Right cardiac atrium (tissue), 5 donors: Measurements from ENCODE around the gene COL23A1. TPM values are rescaled to one million over a fixed set of nuclear protein-coding genes. Genes with fewer than 3 reads are reported as not detected.

Source experiments
- ATAC-seq, 2 donors: fragments of 200-7000 bp; cut with Tn5 transposase; one replicate each; pipeline versions ENCODE4 v1.8.0 to v1.9.1; 2020; ENCODE audit warnings: moderate library complexity in 2 of 2, mild to moderate bottlenecking in 1 of 2
- DNase-seq, 3 donors: peaks; one replicate each; pipeline ENCODE4 v3.0.0-alpha.2; 2020
- H3K27ac ChIP-seq: one replicate; pipeline ENCODE4 v1.5.1; 2013; ENCODE audit warnings: mild to moderate bottlenecking, low read length, control low read depth, moderate library complexity
- H3K27me3 ChIP-seq: one replicate; pipeline ENCODE4 v1.6.1; 2013; ENCODE audit not compliant: control insufficient read depth, insufficient read depth
- H3K4me1 ChIP-seq: one replicate; pipeline ENCODE4 v1.6.1; 2013; ENCODE audit warnings: low read length; ENCODE audit not compliant: control insufficient read depth, insufficient read depth
- H3K4me3 ChIP-seq: one replicate; pipeline ENCODE4 v1.5.1; 2013; ENCODE audit warnings: low read length, control low read depth
- H3K9me3 ChIP-seq: one replicate; pipeline ENCODE4 v1.6.1; 2013; ENCODE audit warnings: low read length; ENCODE audit not compliant: control insufficient read depth
- WGBS: extraction: QIAGEN DNeasy Blood & Tissue Kit; methylation state at CpG from one replicate; pipeline ENCODE4 v1.1.7; 2013; 5-methylcytosine and 5-hydroxymethylcytosine counted together
- intact Hi-C, 4 donors: fragments of 100-400 bp; cut with DNase I; formaldehyde crosslinking; loops; one replicate each; pipeline versions ENCODE4 v1.11.0 to v1.14.0; 2022 to 2023
- polyA plus RNA-seq: library from polyadenylated mRNA; stranded (reverse); fragments of 200-250 nt; gene quantifications from one replicate; pipeline ENCODE4 v1.2.3, GENCODE V29; 2013
- total RNA-seq, 4 donors: library from RNA; stranded (reverse); fragmentation: NEBNext Ultra II Directional; extraction: Animal tissue kit (Norgen Biotek cat#: 25700); gene quantifications; one replicate each; pipeline ENCODE4 v1.2.1, GENCODE V29; 2021
- donor health status: healthy with polysubstance abuse.
- donor health status: DM: no; HTN: yes; CAD: no.
- donor health status: DM: no; HTN: no; CAD: no.
- donor health status: DM: no; HTN: yes; CAD: no; lungs with severe emphysema.
- donor health status: DM: yes; HTN: yes; CAD: no.

COL23A1 gene
- total and polyA plus RNA-seq, 5 donors: 2.5 to 13.6 (median 6.3) TPM

DNA sequence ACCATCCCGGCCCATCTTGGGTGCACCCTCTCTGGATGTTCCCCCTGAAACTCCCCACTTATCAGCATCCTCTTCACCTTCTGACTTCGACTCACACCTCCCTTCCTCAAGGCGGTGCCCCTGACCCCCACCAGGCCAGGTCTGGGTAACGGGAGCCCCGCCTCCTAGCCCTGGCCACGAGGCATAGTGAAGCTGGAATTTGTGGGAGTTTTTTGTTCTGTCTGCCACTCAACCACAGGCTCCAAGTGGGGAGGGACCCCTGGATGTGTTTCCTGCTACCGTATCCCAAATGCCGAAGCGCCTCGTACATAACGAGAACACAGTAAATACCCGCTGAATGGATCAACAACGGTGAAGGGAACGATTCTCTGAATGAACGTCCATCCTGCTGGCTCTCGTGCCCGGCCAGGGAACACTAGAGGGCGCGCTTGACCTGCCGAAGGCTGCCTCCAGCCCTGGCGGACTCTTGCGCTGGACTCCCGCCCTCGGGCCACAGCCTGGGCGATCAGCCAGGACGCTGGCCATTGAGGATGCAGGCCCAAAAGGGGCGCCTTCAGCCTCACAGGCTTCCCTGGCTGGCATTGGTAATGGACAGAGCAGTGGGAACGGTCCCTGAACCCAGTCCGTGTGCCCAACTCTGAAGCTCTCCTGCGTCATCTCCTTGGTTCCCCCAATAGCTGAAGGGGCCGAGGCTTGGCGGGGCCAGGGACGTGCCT is 310.3 kb downstream of the COL23A1 start:
- WGBS: 18% methylated on average over 33 of the region's 33 CpGs
- Histone ChIP-seq H3K27ac (no peak overlapping the region), H3K4me3 (no peak overlapping the region), H3K4me1 (no peaks in the 10 kb centered on the region), H3K9me3 (no peaks in the 10 kb centered on the region), H3K27me3 (no peaks in the 10 kb centered on the region)
- peak; percentile 93 to 97 (median 97) for DNase-seq
- ATAC-seq: peak; percentile 92 to 94
- intact Hi-C loops: loop anchor here in 3 of 4 donors (2.0 to 10.0 kb wide), 5 partner anchors 272 to 311 kb away; partner anchors contain the start of gene COL23A1 (in 1 of the 3)

DNA sequence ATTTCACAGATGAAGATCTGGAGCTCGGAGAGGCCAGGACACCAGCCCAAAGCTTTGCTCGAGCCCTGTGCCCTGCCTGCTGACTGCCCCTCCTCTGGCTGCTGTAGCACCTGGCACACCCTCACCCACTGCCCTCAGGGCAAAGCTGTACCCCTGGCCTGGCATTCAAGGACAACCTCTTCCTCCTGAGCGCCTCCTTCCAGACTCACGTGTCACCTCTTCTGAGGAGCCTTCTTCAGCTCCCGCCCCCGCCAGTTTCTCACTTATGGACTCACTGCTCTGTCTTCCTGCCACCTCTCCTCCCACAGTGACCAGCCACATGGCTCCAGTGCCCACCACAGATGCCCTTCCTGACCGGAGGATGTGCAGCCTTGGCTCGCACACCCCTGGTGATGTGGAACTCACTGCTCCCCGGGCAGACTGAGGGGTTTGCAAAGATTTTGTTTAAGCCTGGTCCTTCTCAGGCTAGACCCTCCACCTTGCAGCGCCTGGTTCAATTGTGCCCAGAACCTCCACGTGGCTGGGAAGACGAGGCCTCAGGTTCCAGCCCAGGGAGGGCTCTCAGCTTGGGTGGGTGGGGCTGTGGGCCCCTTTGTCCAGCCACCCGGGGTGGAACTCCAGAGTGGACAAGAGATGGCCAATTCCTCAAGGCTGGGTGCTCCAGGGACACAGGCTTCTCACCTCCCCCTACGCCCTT is 311.0 kb downstream of the COL23A1 start:
- peak in 1 of 3 donors; percentile 9 for DNase-seq
- intact Hi-C loops: loop anchor here in 1 of 4 donors (5.0 kb wide), 1 partner anchor 273 kb away; no protein-coding TSS in a partner anchor
- no peak overlapping the region for H3K27ac ChIP-seq
- no peaks in the 10 kb centered on the region for H3K27me3 ChIP-seq
- WGBS: 79% methylated on average over 14 of the region's 14 CpGs
- H3K4me3 ChIP-seq: no peak overlapping the region
- H3K9me3 ChIP-seq: no peaks in the 10 kb centered on the region
- ATAC-seq: no peak
- H3K4me1 ChIP-seq: no peaks in the 10 kb centered on the region

- Histone ChIP-seq H3K27ac (no peak overlapping the region), H3K9me3 (no peaks in the 10 kb centered on the region), H3K4me1 (no peaks in the 10 kb centered on the region), H3K4me3 (no peak overlapping the region), H3K27me3 (no peaks in the 10 kb centered on the region)
- peak in 2 of 3 donors; percentile 2 to 37 for DNase-seq
- WGBS: 79% methylated on average over 18 of the region's 18 CpGs
- intact Hi-C loops: loop anchor here in 1 of 4 donors (5.0 kb wide), 1 partner anchor 274 kb away; no protein-coding TSS in a partner anchor
- ATAC-seq: no peak
These were observed 311.7 kb downstream of the COL23A1 start for GRCh38 chr5:178278358-178279023.

DNA sequence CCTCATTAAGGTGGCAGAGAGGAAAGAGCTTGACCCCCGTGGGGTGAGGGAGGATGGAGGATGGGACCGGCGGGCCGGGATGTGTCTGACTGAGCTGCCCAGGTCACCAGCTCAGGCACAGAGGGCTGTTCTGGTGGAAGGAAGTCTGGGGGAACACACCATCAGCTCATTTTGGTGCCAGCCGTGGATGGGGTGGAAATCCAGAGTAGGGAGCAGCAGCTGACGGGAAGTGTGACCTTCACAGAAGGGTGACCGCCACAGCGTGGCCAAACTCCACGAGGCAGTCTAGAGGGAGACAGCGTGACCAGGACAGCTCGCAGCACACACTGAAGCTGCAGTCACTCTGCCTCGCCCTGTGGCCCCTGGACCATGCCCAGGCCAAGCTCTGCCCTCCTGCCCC is 312.3 kb downstream of the COL23A1 start:
- DNase-seq (peak in 2 of 3 donors; percentile 10 to 34), ATAC-seq (no peak)
- Histone ChIP-seq H3K27ac (no peak overlapping the region), H3K27me3 (no peaks in the 10 kb centered on the region), H3K4me3 (no peak overlapping the region), H3K9me3 (no peaks in the 10 kb centered on the region), H3K4me1 (no peaks in the 10 kb centered on the region)
- intact Hi-C loops: loop anchor here in 1 of 4 donors (5.0 kb wide), 1 partner anchor 274 kb away; no protein-coding TSS in a partner anchor
- 64% methylated on average over 12 of the region's 12 CpGs for WGBS

DNA sequence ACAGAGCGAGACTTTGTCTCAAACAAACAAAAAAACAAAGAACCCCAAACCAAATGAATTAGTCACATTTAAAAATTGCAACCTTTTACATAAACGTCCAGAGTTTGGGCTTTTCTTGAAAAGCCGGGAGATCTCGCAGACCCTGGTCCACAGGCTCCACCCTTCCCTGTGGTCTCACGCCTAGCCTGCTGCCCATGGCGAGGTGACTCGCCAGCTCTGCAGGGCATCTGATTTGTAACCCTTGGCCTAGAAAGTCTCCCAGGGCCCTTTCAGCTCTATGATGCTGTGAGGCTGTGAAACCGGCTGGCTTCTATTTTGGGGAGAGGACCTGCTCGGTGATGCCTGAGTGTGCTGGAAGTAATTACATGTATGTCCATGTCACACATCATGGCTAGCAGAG is 312.8 kb downstream of the COL23A1 start:
- 86% methylated on average over 9 of the region's 9 CpGs for WGBS
- Histone ChIP-seq H3K9me3 (no peaks in the 10 kb centered on the region), H3K27ac (no peak overlapping the region), H3K27me3 (no peaks in the 10 kb centered on the region), H3K4me1 (no peaks in the 10 kb centered on the region), H3K4me3 (no peak overlapping the region)
- intact Hi-C loops: loop anchor here in 1 of 4 donors (5.0 kb wide), 1 partner anchor 275 kb away; no protein-coding TSS in a partner anchor
- DNase-seq (peak in 2 of 3 donors; percentile 3 to 18), ATAC-seq (no peak)

GRCh38 chr5:178274781-178275537 is 315.2 kb downstream of the COL23A1 start:
- intact Hi-C loops: loop anchor here in 1 of 4 donors (5.0 kb wide), 1 partner anchor 277 kb away; no protein-coding TSS in a partner anchor
- peak in 1 of 3 donors; percentile 32 for DNase-seq

DNA sequence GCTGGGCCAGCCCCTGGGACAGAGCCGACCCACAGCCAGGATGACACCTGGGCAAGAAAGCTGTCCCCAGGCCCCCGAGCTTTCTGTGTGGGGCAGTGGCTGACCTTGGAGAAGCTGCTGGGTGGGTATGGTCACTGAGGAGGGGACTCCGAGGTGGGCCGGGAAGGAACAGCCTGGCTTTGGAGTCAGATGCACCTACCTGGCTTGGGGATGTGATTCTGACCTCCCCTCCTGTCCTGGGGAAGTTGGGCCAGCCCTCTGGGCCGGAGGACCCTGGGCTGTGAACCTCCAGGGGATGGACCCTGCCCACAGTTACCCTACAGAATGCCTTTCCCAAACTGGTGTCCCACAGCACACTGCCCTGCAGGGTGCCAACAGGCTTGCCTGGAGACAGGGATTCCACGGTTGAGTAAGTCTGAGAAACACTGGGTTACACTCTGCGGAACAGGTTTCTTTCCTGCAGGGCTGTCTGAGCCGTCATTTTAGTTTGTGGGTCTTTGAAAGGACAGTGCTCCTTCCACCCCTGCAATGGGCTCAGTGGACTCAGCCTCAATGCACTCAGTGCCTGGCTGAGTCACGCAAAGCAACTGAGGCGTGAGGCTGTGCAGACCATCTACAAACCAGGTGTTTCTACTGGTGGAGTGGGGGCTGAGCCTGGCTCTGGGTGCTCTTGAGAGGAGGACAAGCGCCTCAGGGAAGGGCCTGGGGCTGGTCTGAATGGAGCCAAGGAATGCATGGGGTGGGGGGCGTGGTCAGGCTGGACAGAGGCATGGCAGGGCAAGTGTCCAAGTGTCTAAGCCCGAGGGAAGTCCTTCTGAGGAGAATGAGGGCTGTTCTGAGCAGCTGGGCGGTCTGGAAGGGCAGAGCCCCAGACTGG is 316.3 kb downstream of the COL23A1 start:
- H3K4me1 ChIP-seq: no peaks in the 10 kb centered on the region

More at GRCh38 chr5:178274781-178275537, 315.2 kb downstream of the COL23A1 start:
- Histone ChIP-seq H3K4me1 (no peaks in the 10 kb centered on the region), H3K27me3 (no peaks in the 10 kb centered on the region), H3K4me3 (no peak overlapping the region), H3K27ac (no peak overlapping the region), H3K9me3 (no peaks in the 10 kb centered on the region)
- 76% methylated on average over 20 of the region's 20 CpGs for WGBS
- ATAC-seq: no peak

GRCh38 chr5:178273041-178273440 is 317.2 kb downstream of the COL23A1 start:
- H3K4me3 ChIP-seq: no peak overlapping the region
- ATAC-seq: no peak
- no peak overlapping the region for H3K27ac ChIP-seq
- WGBS: 87% methylated on average over 15 of the region's 15 CpGs
- peak in 1 of 3 donors; percentile 30 for DNase-seq
- H3K27me3 ChIP-seq: no peaks in the 10 kb centered on the region
- intact Hi-C loops: no loop called here
- no peaks in the 10 kb centered on the region for H3K9me3 ChIP-seq
- H3K4me1 ChIP-seq: no peaks in the 10 kb centered on the region

More for the DNA sequence above, 316.3 kb downstream of the COL23A1 start:
- Histone ChIP-seq H3K27ac (no peak overlapping the region), H3K4me3 (no peak overlapping the region), H3K9me3 (no peaks in the 10 kb centered on the region), H3K27me3 (no peaks in the 10 kb centered on the region)
- WGBS: 71% methylated on average over 14 of the region's 14 CpGs
- intact Hi-C loops: no loop called here
- ATAC-seq (no peak), DNase-seq (peak in 1 of 3 donors; percentile 36)

- Histone ChIP-seq H3K4me1 (no peaks in the 10 kb centered on the region), H3K27me3 (no peaks in the 10 kb centered on the region), H3K27ac (no peak overlapping the region), H3K9me3 (no peaks in the 10 kb centered on the region), H3K4me3 (no peak overlapping the region)
- DNase-seq: peak in 1 of 3 donors; percentile 39
- 88% methylated on average over 9 of the region's 9 CpGs for WGBS
- intact Hi-C loops: no loop called here
- ATAC-seq: no peak
These were observed 317.6 kb downstream of the COL23A1 start for GRCh38 chr5:178272591-178272990.
